ENCODE results near the gene FAF1. TPM values are rescaled to one million over a fixed set of nuclear protein-coding genes. Genes with fewer than 3 reads are reported as not detected.

The FAF1 gene
- total and polyA plus RNA-seq, 9 of the 15 experiments (the other 6 are each of a cell fraction or from before 2014, with no cell fraction given): 48.7 to 225 (median 118) TPM

DNA sequence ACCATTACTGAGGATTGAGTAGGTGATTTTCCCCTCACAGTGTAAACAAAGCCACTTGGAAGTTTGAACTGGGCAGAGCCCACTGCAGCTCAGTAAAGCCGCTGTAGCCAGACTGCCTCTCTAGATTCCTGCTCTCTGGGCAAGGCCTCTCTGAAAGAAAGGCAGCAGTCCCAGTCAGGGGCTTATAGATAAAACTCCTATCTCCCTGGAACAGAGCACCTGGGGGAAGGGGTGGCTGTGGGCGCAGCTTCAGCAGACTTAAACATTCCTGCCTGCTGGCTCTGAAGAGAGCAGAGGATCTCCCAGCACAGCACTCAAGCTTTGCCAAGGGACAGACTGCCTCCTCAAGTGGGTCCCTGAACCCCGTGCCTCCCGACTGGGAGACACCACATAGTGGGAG lies 45.5 kb upstream of the FAF1 start (continued):
- TF ChIP-seq ZNF592 (IDR thresholded peaks at IDR 0.05) (0 out of 2 replicates have a peak, but pooled peaks have one; percentile 15), GATAD2B (IDR thresholded peaks at IDR 0.05; ENCODE audit: borderline replicate concordance) (peak; percentile 50; the same call in 1 of the 2 replicates), ZFX (CRISPR knock-in tag; IDR thresholded peaks at IDR 0.05) (peak; percentile 38; the same call in 1 of the 2 replicates), DPF2 (IDR thresholded peaks at IDR 0.05) (peak; percentile 58; the same call in 1 of the 2 replicates), TRIM24 (IDR thresholded peaks at IDR 0.05) (peak; percentile 74 to 87)

DNA sequence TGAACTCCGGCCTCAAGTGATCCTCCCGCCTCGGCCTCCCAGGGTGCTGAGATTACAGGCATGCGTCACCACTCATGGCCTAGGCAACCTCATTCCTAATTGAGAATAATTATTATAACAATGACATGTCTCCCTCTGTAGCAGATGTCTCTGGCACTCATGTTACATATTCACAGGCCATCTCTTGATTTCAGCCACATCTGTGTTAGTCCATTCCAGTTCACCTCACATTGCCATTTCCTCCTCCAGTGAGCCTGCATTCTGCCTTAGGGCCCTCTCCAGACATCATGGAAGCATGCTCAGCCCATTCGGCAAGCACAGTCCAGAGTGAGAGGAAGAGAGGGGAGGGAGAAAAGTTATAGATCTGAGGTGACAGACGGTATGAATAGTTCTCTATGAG lies 42.4 kb upstream of the FAF1 start:
- Histone ChIP-seq H3K27me3 (ENCODE audit: control insufficient read depth in 2 of 2, insufficient read depth in 2 of 2, low read length in 2 of 2) (no peaks in the 10 kb centered on the region), H3K4me3 (no peak overlapping the region), H3K9ac (ENCODE audit: insufficient read depth in 1 of 2, low read depth in 2 of 2, low read length in 2 of 2) (no peak overlapping the region), H3K27ac (ENCODE audit: extremely low read depth, low read depth, low read length) (no peak overlapping the region), H3K4me2 (ENCODE audit: insufficient read depth, low read length) (no peak overlapping the region), H3K9me3 (replicated peaks; ENCODE audit: control insufficient read depth, insufficient read depth, low read depth, low read length) (peaks cover 5% of the 10 kb centered on the region), H3K79me2 (ENCODE audit: control insufficient read depth, insufficient read depth, low read length) (no peaks in the 10 kb centered on the region), H4K20me1 (replicated peaks; ENCODE audit: control insufficient read depth, insufficient read depth, low read length) (no peaks in the 10 kb centered on the region), H3K4me1 (replicated peaks in 1 of 2; ENCODE audit: control insufficient read depth in 2 of 2, insufficient read depth in 2 of 2, low read length in 2 of 2) (peaks cover 0 to 9% of the 10 kb centered on the region in 2 experiments; a peak in 3 of 5 replicates), H3K36me3 (ENCODE audit: control insufficient read depth, insufficient read depth, low read length) (no peaks in the 10 kb centered on the region), H2AFZ (ENCODE audit: low read depth, low read length) (no peak overlapping the region), H3K9me1 (ENCODE audit: control insufficient read depth, insufficient read depth, low read length) (no peaks in the 10 kb centered on the region)
- ChIA-PET CTCF (ENCODE audit: low intra/inter-chr PET ratio) (no interaction called here), POLR2A (interaction anchor here (1.1 kb wide), 1 partner anchor 68 kb away, joined by 4 read pairs; no protein-coding TSS in a partner anchor)
- intact Hi-C loops (cut with micrococcal nuclease): no loop called here
- ATAC-seq: no peak
- in situ Hi-C loops (cut with MboI): no loop called here
- whole genome bisulfite sequencing (ENCODE audit: insufficient coverage, low coverage, missing lambda C conversion rate): 75% methylated on average over 6 of the region's 6 CpGs
- no TSS peak for BruUV-seq (replicated peaks)
- no peak for DNase-seq (ENCODE audit: extremely low read depth in 1 of 4, low spot score in 3 of 4)
- no peak for FAIRE-seq
- no peak for TF ChIP-seq SIN3A (IDR thresholded peaks at IDR 0.05; ENCODE audit: borderline replicate concordance in 2 of 2, control insufficient read depth in 1 of 2, low read depth in 2 of 2, low read length in 2 of 2)
- TF ChIP-seq PTBP1 (IDR thresholded peaks at IDR 0.05; ENCODE audit: low read depth, low read length): no peak
- no peak for TF ChIP-seq ESRRA (IDR thresholded peaks at IDR 0.05; ENCODE audit: borderline replicate concordance, low read depth)
- TF ChIP-seq CBFA2T2 (conservative IDR thresholded peaks at IDR 0.05): no peak
- TF ChIP-seq, protein P1, sequence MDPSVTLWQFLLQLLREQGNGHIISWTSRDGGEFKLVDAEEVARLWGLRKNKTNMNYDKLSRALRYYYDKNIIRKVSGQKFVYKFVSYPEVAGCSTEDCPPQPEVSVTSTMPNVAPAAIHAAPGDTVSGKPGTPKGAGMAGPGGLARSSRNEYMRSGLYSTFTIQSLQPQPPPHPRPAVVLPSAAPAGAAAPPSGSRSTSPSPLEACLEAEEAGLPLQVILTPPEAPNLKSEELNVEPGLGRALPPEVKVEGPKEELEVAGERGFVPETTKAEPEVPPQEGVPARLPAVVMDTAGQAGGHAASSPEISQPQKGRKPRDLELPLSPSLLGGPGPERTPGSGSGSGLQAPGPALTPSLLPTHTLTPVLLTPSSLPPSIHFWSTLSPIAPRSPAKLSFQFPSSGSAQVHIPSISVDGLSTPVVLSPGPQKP (CRISPR knock-in tag; IDR thresholded peaks at IDR 0.05): no peak
- no peak for TF ChIP-seq KLF10 (CRISPR knock-in tag; IDR thresholded peaks at IDR 0.05)
- TF ChIP-seq NFE2 (IDR thresholded peaks at IDR 0.05; ENCODE audit: low read depth): no peak
- no peak for TF ChIP-seq NFXL1 (CRISPR knock-in tag; IDR thresholded peaks at IDR 0.05)
- no peak for TF ChIP-seq KAT8 (IDR thresholded peaks at IDR 0.05; ENCODE audit: low read depth)
- no peak for TF ChIP-seq E2F3 (CRISPR knock-in tag; IDR thresholded peaks at IDR 0.05)
- no peak for TF ChIP-seq MCM3 (IDR thresholded peaks at IDR 0.05)
- no peak for TF ChIP-seq SMARCE1 (IDR thresholded peaks at IDR 0.05)
- no peak for TF ChIP-seq NELFE (IDR thresholded peaks at IDR 0.05; ENCODE audit: insufficient read depth, insufficient read length)

Data from K562 (cell line).